Fibroblast of villous mesenchyme (primary cell): ENCODE measurements around the gene OTOGL. TPM values are rescaled to one million over a fixed set of nuclear protein-coding genes. Genes with fewer than 3 reads are reported as not detected.

Source experiments
- DNase-seq: peaks from one replicate; pipeline ENCODE4 v3.0.0-alpha.2; 2010; ENCODE audit warnings: low read depth
- H3K4me3 ChIP-seq: 2 replicates; pipeline ENCODE4 v1.5.1; 2011; ENCODE audit warnings: low read depth, mild to moderate bottlenecking, low read length
- CTCF ChIP-seq: IDR thresholded peaks from 2 replicates; pipeline ENCODE4 v1.5.1; 2012; ENCODE audit warnings: low read depth, mild to moderate bottlenecking, low read length; ENCODE audit not compliant: insufficient read depth
- total RNA-seq: library from RNA; depleted of rRNA; stranded (reverse); fragments of >200 nt; gene quantifications from 2 replicates; pipeline ENCODE4 v1.2.3, GENCODE V29; 2012

OTOGL gene
- total RNA-seq, 1 donor: under 0.01 TPM

DNA sequence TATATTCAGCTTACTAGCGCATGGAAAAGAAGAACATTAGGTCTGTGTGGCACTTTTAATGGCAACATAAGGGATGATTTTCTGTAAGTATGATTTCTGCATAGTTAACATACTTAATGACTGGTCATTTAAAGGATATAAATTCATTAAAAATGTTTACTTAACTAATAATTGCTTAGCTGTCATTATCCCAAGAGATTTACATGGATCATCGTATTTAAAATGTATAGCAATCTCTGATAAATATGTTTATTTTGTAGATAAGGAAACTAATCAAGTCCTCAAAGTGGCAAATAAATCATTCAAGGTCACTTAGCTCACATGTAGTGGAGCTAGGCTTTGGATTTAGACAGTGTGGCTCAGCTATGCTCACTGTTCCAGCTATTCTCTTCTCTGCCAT lies 158.6 kb downstream of the OTOGL start:
- no peak for DNase-seq
- TF ChIP-seq CTCF: no peak

GRCh38 chr12:80260269-80260668 lies 160.9 kb downstream of the OTOGL start:
- no peak for TF ChIP-seq CTCF
- DNase-seq: no peak
- no peak overlapping the region for H3K4me3 ChIP-seq

More for the DNA sequence above, 158.6 kb downstream of the OTOGL start:
- no peak overlapping the region for H3K4me3 ChIP-seq

GRCh38 chr12:80261403-80261802 lies 162.1 kb downstream of the OTOGL start:
- no peak overlapping the region for H3K4me3 ChIP-seq
- TF ChIP-seq CTCF: no peak
- DNase-seq: no peak

DNA sequence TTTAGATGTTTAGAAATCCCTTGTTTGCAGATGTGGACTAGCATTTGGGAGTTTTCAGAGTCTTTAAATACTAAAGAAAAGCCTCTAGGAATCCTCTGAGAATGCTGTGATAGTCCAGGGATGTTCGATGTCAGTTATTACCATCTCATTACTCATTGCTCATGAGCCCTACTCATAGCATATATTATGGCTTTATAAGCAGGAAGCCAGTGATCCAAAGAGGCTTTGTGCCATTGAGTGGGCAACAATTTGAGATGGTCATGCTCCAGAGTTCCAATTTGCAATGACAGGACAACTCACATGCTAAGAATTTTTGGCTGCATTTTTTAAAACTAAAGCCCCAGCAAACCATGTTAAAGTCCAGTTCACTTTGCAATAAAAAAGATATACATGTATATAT lies 163.0 kb downstream of the OTOGL start:
- no peak for TF ChIP-seq CTCF
- DNase-seq: no peak
- H3K4me3 ChIP-seq: no peak overlapping the region

GRCh38 chr12:80262771-80263170 lies 163.4 kb downstream of the OTOGL start:
- no peak for DNase-seq
- TF ChIP-seq CTCF: no peak

GRCh38 chr12:80264386-80264785 lies 165.0 kb downstream of the OTOGL start:
- DNase-seq: no peak
- H3K4me3 ChIP-seq: no peak overlapping the region
- TF ChIP-seq CTCF: no peak

More at GRCh38 chr12:80262771-80263170, 163.4 kb downstream of the OTOGL start:
- H3K4me3 ChIP-seq: no peak overlapping the region

DNA sequence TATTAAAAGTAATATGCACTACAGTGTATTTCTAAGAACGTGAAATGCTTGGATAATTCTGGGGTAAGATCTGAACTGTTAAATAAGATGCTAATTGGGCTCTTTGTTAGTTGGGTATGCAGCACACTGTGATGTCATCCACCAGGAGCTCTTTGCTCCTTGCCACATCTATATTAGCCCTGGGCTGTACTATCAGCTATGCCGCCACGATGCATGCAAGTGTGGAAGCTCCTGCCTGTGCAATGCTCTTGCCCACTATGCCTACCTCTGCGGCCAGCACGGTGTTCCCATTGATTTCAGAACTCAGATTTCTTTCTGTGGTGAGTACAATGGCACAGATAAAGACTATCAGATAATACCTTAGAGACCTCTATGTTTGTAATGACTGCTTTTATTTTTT lies 165.6 kb downstream of the OTOGL start:
- DNase-seq: no peak
- no peak for TF ChIP-seq CTCF
- H3K4me3 ChIP-seq: no peak overlapping the region
